IPS-18a (cell line): ENCODE data around the gene NOX5.

Experiments
- H3K27ac ChIP-seq: one replicate; pipeline ENCODE4 v1.5.1; 2013; ENCODE audit warnings: low read length
- H3K27me3 ChIP-seq: one replicate; pipeline ENCODE4 v1.6.1; 2013; ENCODE audit warnings: mild to moderate bottlenecking, low read length; ENCODE audit not compliant: control insufficient read depth, insufficient read depth
- H3K36me3 ChIP-seq: one replicate; pipeline ENCODE4 v1.6.1; 2013; ENCODE audit warnings: low read depth, low read length; ENCODE audit not compliant: control insufficient read depth
- H3K4me1 ChIP-seq: one replicate; pipeline ENCODE4 v1.6.1; 2013; ENCODE audit warnings: low read depth, low read length; ENCODE audit not compliant: control insufficient read depth
- H3K4me3 ChIP-seq: one replicate; pipeline ENCODE4 v1.5.1; 2013; ENCODE audit warnings: low read length
- H3K9ac ChIP-seq: one replicate; pipeline ENCODE4 v1.6.1; 2013; ENCODE audit warnings: mild to moderate bottlenecking, low read length, moderate library complexity
- H3K9me3 ChIP-seq: one replicate; pipeline ENCODE4 v1.6.1; 2013; ENCODE audit warnings: low read depth, low read length; ENCODE audit not compliant: control insufficient read depth

Gene NOX5

DNA sequence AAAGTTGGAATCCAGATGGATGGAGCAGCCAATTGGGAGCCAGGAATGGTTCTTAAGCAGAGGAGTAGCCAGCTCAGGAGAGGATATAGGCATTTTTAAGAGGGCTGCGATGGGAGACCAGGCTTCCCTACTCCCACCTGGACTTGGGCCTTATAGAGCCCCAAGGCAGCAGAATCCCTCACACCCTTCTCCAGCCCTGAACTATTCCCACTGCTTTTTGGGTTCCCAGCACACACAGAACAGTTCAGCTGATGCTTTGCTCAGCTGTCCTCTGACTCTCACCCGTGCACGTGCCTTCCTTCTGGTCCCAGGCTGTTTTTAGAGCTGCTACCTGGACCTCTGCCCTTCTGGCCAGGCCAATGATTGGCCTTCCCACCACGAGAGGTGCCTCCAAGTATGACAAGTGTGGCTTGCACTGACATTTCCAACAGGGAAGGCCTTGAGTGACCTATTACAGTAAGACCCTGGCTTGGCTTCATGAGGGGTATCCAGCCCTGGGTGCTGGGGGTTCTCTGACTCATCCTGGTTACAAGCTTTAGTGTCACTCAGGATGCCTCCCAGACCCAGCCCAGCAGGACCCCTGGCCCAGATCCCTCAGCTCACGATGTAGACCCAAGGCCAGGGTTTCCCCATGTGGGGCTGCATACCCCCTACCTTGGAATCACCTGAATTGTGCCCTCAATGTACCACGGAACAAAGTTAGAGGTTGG is 25.2 kb downstream of the NOX5 start:
- no peaks in the 10 kb centered on the region for H3K36me3 ChIP-seq
- H3K4me1 ChIP-seq, result no peaks in the 10 kb centered on the region
- H3K9ac ChIP-seq, result no peak overlapping the region
- H3K27me3 ChIP-seq, result no peaks in the 10 kb centered on the region
- no peaks in the 10 kb centered on the region for H3K9me3 ChIP-seq
- no peak overlapping the region for H3K4me3 ChIP-seq
- no peak overlapping the region for H3K27ac ChIP-seq

DNA sequence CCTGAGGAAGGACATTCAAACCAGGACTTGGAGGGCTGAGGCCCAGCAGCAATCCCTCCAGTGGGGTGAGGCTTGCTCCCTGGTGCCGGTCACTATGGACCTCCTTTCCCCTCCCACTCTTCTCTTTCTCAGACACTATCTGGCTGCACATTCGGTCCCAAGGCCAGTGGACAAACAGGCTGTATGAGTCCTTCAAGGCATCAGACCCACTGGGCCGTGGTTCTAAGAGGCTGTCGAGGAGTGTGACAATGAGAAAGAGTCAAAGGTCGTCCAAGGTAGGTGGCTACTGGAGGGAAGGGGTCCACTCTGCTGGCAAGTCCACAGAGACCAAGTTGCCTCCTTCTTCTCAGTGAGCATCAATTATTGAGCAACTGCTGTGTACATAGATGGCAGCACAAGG is 28.0 kb downstream of the NOX5 start:
- Histone ChIP-seq H3K9me3 (no peaks in the 10 kb centered on the region), H3K36me3 (no peaks in the 10 kb centered on the region), H3K4me1 (peaks cover 7% of the 10 kb centered on the region), H3K4me3 (no peak overlapping the region), H3K27me3 (no peaks in the 10 kb centered on the region), H3K9ac (no peak overlapping the region), H3K27ac (no peak overlapping the region)

DNA sequence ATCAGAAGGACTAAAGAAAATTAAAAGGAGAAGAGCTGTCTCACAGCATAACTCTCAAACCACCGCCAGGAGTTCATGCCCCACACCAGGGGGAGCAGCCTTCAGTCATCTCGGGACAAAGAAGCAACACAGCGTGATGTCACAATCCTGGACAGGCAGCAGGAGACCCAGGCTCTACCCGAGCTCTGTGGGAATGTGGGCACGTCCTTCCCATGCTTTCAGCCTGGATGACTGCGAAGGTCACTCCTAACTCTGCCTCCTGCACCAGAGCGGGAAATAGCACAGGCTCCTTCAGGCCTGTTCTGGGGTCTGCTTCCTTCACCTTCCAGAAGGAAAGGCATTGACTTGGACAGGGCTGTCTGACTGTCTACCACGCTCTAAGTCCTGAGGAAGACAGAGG is 31.3 kb downstream of the NOX5 start:
- Histone ChIP-seq H3K4me1 (peaks cover 7% of the 10 kb centered on the region), H3K27me3 (no peaks in the 10 kb centered on the region), H3K9me3 (no peaks in the 10 kb centered on the region), H3K9ac (no peak overlapping the region), H3K36me3 (no peaks in the 10 kb centered on the region), H3K27ac (no peak overlapping the region), H3K4me3 (no peak overlapping the region)

DNA sequence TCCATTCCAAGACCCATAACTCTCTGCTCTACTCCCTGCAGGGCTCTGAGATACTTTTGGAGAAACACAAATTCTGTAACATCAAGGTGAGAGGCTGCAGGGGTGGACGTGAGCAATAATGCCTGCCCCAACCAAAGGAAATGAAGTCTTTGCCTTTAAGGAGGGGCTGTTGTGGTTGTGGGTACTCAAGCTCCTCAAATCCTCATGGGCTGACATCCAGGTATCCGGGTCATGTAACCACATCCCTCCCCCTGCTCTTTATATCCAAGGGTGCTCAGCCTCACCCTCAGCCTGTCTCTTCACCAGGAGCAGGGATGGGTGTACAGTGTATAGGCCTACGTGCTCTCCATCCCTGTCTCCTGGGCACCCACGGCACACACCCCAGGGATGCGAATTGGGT is 32.3 kb downstream of the NOX5 start:
- Histone ChIP-seq H3K9ac (no peak overlapping the region), H3K9me3 (no peaks in the 10 kb centered on the region), H3K36me3 (no peaks in the 10 kb centered on the region), H3K4me3 (no peak overlapping the region), H3K27me3 (no peaks in the 10 kb centered on the region), H3K27ac (no peak overlapping the region), H3K4me1 (peaks cover 7% of the 10 kb centered on the region)

DNA sequence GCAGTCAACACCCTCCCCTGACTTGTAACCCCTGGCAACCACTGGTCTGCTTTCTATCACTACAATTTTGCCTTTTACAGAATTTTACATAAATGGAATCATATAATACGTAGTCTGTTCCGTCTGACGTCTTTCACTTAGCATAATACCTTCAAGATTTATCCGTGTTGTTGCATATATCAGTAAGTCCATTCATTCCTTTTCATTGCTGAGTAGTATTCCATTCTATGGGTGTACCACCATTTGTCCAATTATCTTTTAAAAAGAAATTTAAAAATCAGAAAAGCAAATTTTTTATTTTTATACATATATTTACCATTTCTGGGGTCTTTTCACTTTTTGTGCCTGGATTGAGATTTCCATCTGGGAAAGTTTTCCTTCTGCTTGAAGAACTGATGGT is 35.5 kb downstream of the NOX5 start:
- no peaks in the 10 kb centered on the region for H3K9me3 ChIP-seq
- H3K27me3 ChIP-seq, result no peaks in the 10 kb centered on the region
- no peak overlapping the region for H3K4me3 ChIP-seq
- H3K9ac ChIP-seq, result no peak overlapping the region
- peaks cover 7% of the 10 kb centered on the region for H3K4me1 ChIP-seq
- no peak overlapping the region for H3K27ac ChIP-seq
- no peaks in the 10 kb centered on the region for H3K36me3 ChIP-seq

DNA sequence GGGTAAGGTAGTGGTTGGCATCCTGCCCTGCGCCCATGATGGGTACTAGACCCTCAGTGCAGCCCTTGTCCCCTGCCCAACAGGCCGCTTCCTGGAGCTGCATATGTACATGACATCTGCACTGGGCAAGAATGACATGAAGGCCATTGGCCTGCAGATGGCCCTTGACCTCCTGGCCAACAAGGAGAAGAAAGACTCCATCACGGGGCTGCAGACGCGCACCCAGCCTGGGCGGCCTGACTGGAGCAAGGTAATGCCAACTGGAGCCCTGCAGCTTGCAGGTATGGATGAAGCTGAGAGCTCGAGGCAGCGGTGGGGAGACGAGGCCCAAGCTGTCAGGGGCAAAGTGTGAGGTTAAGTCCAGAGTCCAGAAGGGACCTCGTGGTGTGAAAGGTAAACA is 40.8 kb downstream of the NOX5 start:
- Histone ChIP-seq H3K9me3 (no peaks in the 10 kb centered on the region), H3K9ac (no peak overlapping the region), H3K27me3 (no peaks in the 10 kb centered on the region), H3K4me3 (no peak overlapping the region), H3K36me3 (no peaks in the 10 kb centered on the region), H3K27ac (no peak overlapping the region), H3K4me1 (peaks cover 5% of the 10 kb centered on the region)

DNA sequence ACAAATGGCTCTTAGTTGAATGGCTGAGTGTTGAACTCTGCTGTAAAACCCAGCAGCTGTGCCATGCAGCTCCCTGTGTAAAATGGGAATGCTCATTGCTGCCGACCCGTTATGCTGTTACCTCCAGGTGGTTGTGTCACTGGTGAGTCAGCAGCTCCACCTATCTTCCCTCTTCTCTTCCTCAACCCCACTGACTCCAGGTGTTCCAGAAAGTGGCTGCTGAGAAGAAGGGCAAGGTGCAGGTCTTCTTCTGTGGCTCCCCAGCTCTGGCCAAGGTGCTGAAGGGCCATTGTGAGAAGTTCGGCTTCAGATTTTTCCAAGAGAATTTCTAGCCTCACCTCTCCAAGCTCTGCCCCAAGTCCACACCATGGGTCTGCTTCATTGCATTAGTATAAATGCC is 41.9 kb downstream of the NOX5 start:
- Histone ChIP-seq H3K9ac (no peak overlapping the region), H3K36me3 (no peaks in the 10 kb centered on the region), H3K9me3 (no peaks in the 10 kb centered on the region), H3K4me1 (peaks cover 5% of the 10 kb centered on the region), H3K27me3 (no peaks in the 10 kb centered on the region), H3K27ac (no peak overlapping the region), H3K4me3 (no peak overlapping the region)

DNA sequence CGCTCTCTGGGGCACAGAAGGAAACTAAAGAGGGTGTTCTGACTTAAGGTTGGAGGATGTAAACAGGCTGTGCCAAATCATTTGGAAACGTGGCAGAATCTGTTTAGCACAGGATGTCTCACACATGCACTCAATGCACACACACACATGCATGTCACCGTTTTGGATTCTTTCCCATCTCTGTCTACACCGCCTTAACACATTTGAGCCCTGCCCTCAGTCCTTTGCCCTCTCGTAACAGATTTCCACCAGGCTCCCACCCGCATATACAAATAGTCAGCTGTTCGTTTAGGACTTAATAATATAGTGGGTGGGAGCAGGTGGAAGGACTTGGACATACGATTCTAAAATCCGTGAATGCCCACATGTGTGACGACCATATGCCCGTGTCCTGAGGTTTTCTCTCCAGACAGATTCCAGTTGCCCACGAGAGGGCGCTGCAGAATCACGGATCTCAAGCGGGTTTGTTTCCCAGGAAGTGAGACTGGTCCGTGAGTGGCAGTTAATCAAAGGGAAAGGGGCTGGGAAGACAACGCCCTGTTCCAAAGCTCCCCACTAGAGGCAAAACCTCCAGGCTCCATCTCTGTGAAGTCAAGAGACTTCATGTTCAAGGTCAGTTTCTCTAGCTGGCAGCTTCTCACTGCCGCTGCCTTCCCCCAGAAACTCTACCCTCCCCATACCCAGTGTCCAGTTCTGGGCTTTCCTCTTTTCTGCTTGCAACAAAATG is 44.5 kb downstream of the NOX5 start:
- no peak overlapping the region for H3K9ac ChIP-seq
- H3K27ac ChIP-seq, result no peak overlapping the region
- no peaks in the 10 kb centered on the region for H3K36me3 ChIP-seq
- H3K9me3 ChIP-seq, result no peaks in the 10 kb centered on the region
- peaks cover 5% of the 10 kb centered on the region for H3K4me1 ChIP-seq
- H3K27me3 ChIP-seq, result no peaks in the 10 kb centered on the region
- H3K4me3 ChIP-seq, result no peak overlapping the region

DNA sequence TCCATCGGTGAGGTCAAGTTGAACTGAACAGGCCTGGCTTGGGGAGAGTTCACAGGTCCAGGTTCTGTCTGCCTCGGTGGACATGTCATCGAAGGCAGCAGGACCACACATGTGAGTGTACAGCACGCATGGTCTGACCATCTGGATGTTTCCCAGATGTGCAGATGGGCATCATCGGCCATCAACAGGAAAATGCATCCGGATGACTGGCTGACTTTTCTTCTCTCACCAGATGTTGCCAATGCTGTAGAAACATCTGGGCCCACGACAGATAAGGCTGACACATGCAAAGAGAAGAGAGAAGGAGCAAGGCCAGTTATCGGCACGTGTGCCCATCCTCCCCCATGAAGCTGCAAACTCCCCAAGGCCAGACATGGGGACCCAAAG is 45.1 kb downstream of the NOX5 start:
- H3K4me1 ChIP-seq, result peaks cover 5% of the 10 kb centered on the region
- no peaks in the 10 kb centered on the region for H3K36me3 ChIP-seq
- H3K4me3 ChIP-seq, result no peak overlapping the region
- H3K27ac ChIP-seq, result no peak overlapping the region
- H3K9ac ChIP-seq, result no peak overlapping the region
- H3K9me3 ChIP-seq, result no peaks in the 10 kb centered on the region
- H3K27me3 ChIP-seq, result no peaks in the 10 kb centered on the region

DNA sequence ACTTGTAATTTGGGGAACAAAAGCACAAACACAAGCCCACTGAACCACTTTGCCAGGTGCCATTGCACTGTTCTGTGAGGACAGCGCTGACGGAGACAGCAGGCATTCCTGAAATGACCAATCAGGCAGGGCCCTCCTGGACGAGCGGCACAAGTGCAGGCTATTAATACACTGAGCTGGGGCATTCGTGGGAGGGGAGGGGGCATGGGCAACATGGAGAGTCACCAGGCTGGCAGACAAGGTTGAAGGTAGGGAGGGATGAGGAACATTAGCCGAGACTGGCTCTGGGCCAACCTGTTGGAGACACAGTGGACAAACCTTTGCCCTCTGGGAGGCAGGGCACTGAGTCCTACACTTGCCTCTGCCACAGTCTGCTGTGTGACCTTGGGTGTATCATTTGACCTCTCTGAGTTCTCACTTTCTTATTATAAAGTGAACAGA is 45.6 kb downstream of the NOX5 start:
- no peaks in the 10 kb centered on the region for H3K27me3 ChIP-seq
- H3K27ac ChIP-seq, result no peak overlapping the region
- peaks cover 5% of the 10 kb centered on the region for H3K4me1 ChIP-seq
- no peaks in the 10 kb centered on the region for H3K9me3 ChIP-seq
- no peak overlapping the region for H3K9ac ChIP-seq
- no peaks in the 10 kb centered on the region for H3K36me3 ChIP-seq
- H3K4me3 ChIP-seq, result no peak overlapping the region

DNA sequence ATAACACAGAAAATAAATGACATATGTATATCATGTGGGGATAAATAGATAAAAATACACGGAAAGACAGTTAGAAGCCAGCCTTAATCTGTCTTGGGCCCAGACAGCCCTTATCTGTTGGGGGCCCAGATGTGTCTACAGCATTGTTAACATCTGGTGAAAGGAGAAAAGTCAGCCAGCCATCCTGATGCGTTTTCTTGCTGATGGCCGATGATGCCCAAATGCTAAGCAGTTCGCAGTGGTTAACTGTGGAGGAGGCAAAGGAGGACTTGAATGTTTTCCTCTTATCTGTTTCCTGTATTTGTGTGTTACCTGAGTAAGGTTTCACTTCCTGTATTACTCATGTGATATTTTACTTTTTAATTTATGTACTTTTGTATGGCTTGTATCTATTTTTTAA is 46.2 kb downstream of the NOX5 start:
- peaks cover 5% of the 10 kb centered on the region for H3K4me1 ChIP-seq
- H3K4me3 ChIP-seq, result no peak overlapping the region
- no peak overlapping the region for H3K27ac ChIP-seq
- H3K9ac ChIP-seq, result no peak overlapping the region
- H3K9me3 ChIP-seq, result no peaks in the 10 kb centered on the region
- H3K27me3 ChIP-seq, result no peaks in the 10 kb centered on the region
- H3K36me3 ChIP-seq, result no peaks in the 10 kb centered on the region

DNA sequence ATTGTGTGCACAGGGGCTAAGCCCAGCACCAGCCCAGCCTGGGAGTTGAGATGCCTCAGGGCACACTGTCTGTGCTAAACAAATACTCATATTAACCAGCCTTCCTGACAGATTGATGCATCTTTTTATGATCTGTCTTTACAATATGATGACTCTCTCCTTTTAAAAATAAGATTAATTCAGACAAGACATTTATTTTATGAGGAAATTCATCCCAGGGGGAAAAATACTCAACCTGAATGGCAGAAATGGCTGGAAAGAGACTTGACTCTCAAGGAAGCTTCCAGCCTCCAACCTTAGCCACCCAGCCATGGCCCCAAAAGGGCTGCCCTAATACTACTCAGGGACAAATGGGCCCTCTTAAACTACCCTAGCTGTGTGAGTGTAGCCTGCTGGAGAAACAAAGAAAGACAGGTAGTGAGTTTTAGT is 46.9 kb downstream of the NOX5 start:
- Histone ChIP-seq H3K4me1 (peaks cover 5% of the 10 kb centered on the region), H3K27ac (no peak overlapping the region), H3K9ac (no peak overlapping the region), H3K9me3 (no peaks in the 10 kb centered on the region), H3K27me3 (no peaks in the 10 kb centered on the region), H3K36me3 (no peaks in the 10 kb centered on the region), H3K4me3 (no peak overlapping the region)
